ENCODE measurements around the gene USP1. TPM values are rescaled to one million over a fixed set of nuclear protein-coding genes. Genes with fewer than 3 reads are reported as not detected.

USP1 gene
- total RNA-seq, 2 experiments from 2014 or later: 26.2 to 28.3 TPM

- ChIA-PET CTCF (interaction anchor here (1.1 to 1.2 kb wide), 2 partner anchors 13 to 24 kb away, joined by 3 read pairs; no protein-coding TSS in a partner anchor), POLR2A (interaction anchor here (1.0 kb wide), 1 partner anchor 10 kb away, joined by 3 read pairs; no protein-coding TSS in a partner anchor)
- H3K9me3 ChIP-seq (ENCODE audit: control insufficient read depth in 1 of 2, insufficient read depth in 1 of 2, low read length in 2 of 2): no peaks in the 10 kb centered on the region
- Mint-ChIP-seq H3K36me3 (ENCODE audit: low read depth) (peaks cover 88% of the 10 kb centered on the region), H3K27me3 (no peaks in the 10 kb centered on the region), H3K27ac (no peak overlapping the region), H3K9me3 (no peaks in the 10 kb centered on the region), H3K4me1 (ENCODE audit: low read depth) (peaks cover 6% of the 10 kb centered on the region), H3K4me3 (no peak overlapping the region)
- no peaks in the 10 kb centered on the region for H3K4me1 ChIP-seq (ENCODE audit: insufficient read depth, low read length)
- DNase-seq: peak in 1 of 14 experiments; percentile 44
- no peaks in the 10 kb centered on the region for H3K27me3 ChIP-seq (ENCODE audit: control insufficient read depth in 1 of 2, insufficient read depth in 2 of 2, low read length in 2 of 2)
- H3K4me3 ChIP-seq (ENCODE audit: low read length): no peak overlapping the region
- intact Hi-C loops (cut with DNase I, micrococcal nuclease): no loop called here
- no peak overlapping the region for H3K27ac ChIP-seq (ENCODE audit: low read depth in 1 of 2, low read length in 2 of 2)
- ATAC-seq (ENCODE audit: poor library complexity): no peak
- no peak for TF ChIP-seq CTCF (IDR thresholded peaks at IDR 0.05)
- H3K36me3 ChIP-seq (ENCODE audit: insufficient read depth, low read length): peaks cover 61% of the 10 kb centered on the region
Observed at GRCh38 chr1:62450301-62450700, 13.5 kb downstream of the USP1 start.

- Mint-ChIP-seq H3K27me3 (no peaks in the 10 kb centered on the region), H3K4me3 (no peak overlapping the region), H3K36me3 (ENCODE audit: low read depth) (peaks cover 72% of the 10 kb centered on the region), H3K27ac (no peak overlapping the region), H3K9me3 (no peaks in the 10 kb centered on the region), H3K4me1 (ENCODE audit: low read depth) (peaks cover 6% of the 10 kb centered on the region)
- H3K9me3 ChIP-seq (ENCODE audit: control insufficient read depth in 1 of 2, insufficient read depth in 1 of 2, low read length in 2 of 2): no peaks in the 10 kb centered on the region
- DNase-seq: no peak
- ATAC-seq (ENCODE audit: poor library complexity): no peak
- no peak overlapping the region for H3K27ac ChIP-seq (ENCODE audit: low read depth in 1 of 2, low read length in 2 of 2)
- POLR2A ChIA-PET: no interaction called here
- peaks cover 40% of the 10 kb centered on the region for H3K36me3 ChIP-seq (ENCODE audit: insufficient read depth, low read length)
- intact Hi-C loops (cut with DNase I, micrococcal nuclease): no loop called here
- no peak for TF ChIP-seq CTCF (IDR thresholded peaks at IDR 0.05)
- no peaks in the 10 kb centered on the region for H3K27me3 ChIP-seq (ENCODE audit: control insufficient read depth in 1 of 2, insufficient read depth in 2 of 2, low read length in 2 of 2)
- no peaks in the 10 kb centered on the region for H3K4me1 ChIP-seq (ENCODE audit: insufficient read depth, low read length)
- no peak overlapping the region for H3K4me3 ChIP-seq (ENCODE audit: low read length)
- CTCF ChIA-PET: no interaction called here
Observed at GRCh38 chr1:62452951-62453350, 16.1 kb downstream of the USP1 start.

- no peak for TF ChIP-seq CTCF (IDR thresholded peaks at IDR 0.05)
- Mint-ChIP-seq H3K27ac (no peak overlapping the region), H3K36me3 (ENCODE audit: low read depth) (peaks cover 22% of the 10 kb centered on the region), H3K27me3 (no peaks in the 10 kb centered on the region), H3K4me1 (ENCODE audit: low read depth) (no peaks in the 10 kb centered on the region), H3K9me3 (no peaks in the 10 kb centered on the region), H3K4me3 (no peak overlapping the region)
- intact Hi-C loops (cut with DNase I, micrococcal nuclease): no loop called here
- H3K4me1 ChIP-seq (ENCODE audit: insufficient read depth, low read length): no peaks in the 10 kb centered on the region
- no peaks in the 10 kb centered on the region for H3K27me3 ChIP-seq (ENCODE audit: control insufficient read depth in 1 of 2, insufficient read depth in 2 of 2, low read length in 2 of 2)
- no peak overlapping the region for H3K4me3 ChIP-seq (ENCODE audit: low read length)
- H3K9me3 ChIP-seq (ENCODE audit: control insufficient read depth in 1 of 2, insufficient read depth in 1 of 2, low read length in 2 of 2): no peaks in the 10 kb centered on the region
- ChIA-PET CTCF (no interaction called here), POLR2A (interaction anchor here (0.8 kb wide), 1 partner anchor 22 kb away, joined by 4 read pairs; the partner anchor contains the start of gene USP1)
- no peak for DNase-seq
- H3K36me3 ChIP-seq (ENCODE audit: insufficient read depth, low read length): peaks cover 1% of the 10 kb centered on the region
- no peak for ATAC-seq (ENCODE audit: poor library complexity)
- H3K27ac ChIP-seq (ENCODE audit: low read depth in 1 of 2, low read length in 2 of 2): no peak overlapping the region
Observed at GRCh38 chr1:62457955-62458354, 21.1 kb downstream of the USP1 start.
